ENCODE data around the gene NRP1.

DNA sequence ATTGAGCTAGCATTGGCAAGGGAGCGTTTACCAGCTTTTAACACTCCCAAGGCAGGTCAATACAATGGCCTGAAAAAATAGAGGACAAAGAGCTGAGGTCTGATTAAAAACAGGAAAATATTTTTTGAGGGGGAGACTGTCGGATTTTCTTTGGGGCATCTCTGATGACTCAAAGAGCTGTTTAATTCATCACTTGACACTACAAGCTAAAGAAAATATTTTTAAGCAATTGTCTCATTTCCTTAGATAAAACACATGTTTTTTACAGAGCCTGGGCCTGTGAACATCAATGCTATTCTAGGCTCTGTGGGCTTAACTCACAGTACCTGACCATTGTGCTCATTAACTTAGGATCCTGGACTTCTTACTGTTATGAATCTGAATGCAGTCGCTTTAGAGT, 100.8 kb downstream of the NRP1 start:
- TF ChIP-seq, protein P1, sequence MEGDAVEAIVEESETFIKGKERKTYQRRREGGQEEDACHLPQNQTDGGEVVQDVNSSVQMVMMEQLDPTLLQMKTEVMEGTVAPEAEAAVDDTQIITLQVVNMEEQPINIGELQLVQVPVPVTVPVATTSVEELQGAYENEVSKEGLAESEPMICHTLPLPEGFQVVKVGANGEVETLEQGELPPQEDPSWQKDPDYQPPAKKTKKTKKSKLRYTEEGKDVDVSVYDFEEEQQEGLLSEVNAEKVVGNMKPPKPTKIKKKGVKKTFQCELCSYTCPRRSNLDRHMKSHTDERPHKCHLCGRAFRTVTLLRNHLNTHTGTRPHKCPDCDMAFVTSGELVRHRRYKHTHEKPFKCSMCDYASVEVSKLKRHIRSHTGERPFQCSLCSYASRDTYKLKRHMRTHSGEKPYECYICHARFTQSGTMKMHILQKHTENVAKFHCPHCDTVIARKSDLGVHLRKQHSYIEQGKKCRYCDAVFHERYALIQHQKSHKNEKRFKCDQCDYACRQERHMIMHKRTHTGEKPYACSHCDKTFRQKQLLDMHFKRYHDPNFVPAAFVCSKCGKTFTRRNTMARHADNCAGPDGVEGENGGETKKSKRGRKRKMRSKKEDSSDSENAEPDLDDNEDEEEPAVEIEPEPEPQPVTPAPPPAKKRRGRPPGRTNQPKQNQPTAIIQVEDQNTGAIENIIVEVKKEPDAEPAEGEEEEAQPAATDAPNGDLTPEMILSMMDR (IDR thresholded peaks at IDR 0.05) = no peak
- TF ChIP-seq RAD21 (conservative IDR thresholded peaks at IDR 0.05 in 1 of 2, IDR thresholded peaks at IDR 0.05 in 1 of 2) (no peak), POLR2A (IDR thresholded peaks at IDR 0.05; ENCODE audit: low read length) (no peak), BHLHE40 (IDR thresholded peaks at IDR 0.05; ENCODE audit: low read depth, low read length) (no peak), JUN (IDR thresholded peaks at IDR 0.05) (no peak), NR3C1 (IDR thresholded peaks at IDR 0.05) (no peak), TP53 (CRISPR knock-in tag; IDR thresholded peaks at IDR 0.05) (no peak), MYC (IDR thresholded peaks at IDR 0.05; ENCODE audit: borderline replicate concordance, low read length) (no peak), HOXB5 (CRISPR knock-in tag; IDR thresholded peaks at IDR 0.05) (no peak)
- TF ChIP-seq, protein P2, sequence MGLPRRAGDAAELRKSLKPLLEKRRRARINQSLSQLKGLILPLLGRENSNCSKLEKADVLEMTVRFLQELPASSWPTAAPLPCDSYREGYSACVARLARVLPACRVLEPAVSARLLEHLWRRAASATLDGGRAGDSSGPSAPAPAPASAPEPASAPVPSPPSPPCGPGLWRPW (IDR thresholded peaks at IDR 0.05) = no peak
- TF ChIP-seq, protein P3, sequence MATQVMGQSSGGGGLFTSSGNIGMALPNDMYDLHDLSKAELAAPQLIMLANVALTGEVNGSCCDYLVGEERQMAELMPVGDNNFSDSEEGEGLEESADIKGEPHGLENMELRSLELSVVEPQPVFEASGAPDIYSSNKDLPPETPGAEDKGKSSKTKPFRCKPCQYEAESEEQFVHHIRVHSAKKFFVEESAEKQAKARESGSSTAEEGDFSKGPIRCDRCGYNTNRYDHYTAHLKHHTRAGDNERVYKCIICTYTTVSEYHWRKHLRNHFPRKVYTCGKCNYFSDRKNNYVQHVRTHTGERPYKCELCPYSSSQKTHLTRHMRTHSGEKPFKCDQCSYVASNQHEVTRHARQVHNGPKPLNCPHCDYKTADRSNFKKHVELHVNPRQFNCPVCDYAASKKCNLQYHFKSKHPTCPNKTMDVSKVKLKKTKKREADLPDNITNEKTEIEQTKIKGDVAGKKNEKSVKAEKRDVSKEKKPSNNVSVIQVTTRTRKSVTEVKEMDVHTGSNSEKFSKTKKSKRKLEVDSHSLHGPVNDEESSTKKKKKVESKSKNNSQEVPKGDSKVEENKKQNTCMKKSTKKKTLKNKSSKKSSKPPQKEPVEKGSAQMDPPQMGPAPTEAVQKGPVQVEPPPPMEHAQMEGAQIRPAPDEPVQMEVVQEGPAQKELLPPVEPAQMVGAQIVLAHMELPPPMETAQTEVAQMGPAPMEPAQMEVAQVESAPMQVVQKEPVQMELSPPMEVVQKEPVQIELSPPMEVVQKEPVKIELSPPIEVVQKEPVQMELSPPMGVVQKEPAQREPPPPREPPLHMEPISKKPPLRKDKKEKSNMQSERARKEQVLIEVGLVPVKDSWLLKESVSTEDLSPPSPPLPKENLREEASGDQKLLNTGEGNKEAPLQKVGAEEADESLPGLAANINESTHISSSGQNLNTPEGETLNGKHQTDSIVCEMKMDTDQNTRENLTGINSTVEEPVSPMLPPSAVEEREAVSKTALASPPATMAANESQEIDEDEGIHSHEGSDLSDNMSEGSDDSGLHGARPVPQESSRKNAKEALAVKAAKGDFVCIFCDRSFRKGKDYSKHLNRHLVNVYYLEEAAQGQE (IDR thresholded peaks at IDR 0.05) = no peak
- TF ChIP-seq, protein P4, sequence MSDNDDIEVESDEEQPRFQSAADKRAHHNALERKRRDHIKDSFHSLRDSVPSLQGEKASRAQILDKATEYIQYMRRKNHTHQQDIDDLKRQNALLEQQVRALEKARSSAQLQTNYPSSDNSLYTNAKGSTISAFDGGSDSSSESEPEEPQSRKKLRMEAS (IDR thresholded peaks at IDR 0.05) = no peak
